GM18526 (cell line): ENCODE results near the gene PPARD.

Experiments
- POLR2A ChIP-seq: IDR thresholded peaks from 3 replicates; pipeline ENCODE4 v1.6.1; 2011; ENCODE audit not compliant: insufficient read length; ENCODE audit errors: extremely low read depth

PPARD gene

DNA sequence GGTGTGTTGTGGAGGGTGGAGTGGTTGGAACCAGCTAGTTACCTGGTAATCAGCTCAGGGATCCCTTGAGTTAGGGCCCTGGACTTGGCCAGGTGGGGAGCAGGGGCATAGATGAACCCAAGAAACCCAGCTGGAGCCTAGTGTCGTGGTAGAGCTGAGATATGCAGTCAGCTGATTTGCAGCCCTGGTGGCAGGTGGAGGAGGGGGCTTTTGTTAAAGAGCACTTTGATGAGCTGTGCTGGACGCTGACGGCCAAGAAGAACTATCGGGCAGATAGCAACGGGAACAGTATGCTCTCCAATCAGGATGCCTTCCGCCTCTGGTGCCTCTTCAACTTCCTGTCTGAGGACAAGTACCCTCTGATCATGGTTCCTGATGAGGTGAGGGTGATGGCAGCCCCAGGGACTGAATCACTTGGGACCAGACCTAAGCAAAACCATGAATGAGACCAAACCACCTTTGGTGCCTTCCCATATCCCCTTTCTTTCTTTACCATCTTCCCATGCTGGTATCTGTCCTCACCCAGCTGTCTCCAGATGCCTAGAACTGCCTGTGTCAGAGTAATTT is 32.0 kb upstream of the PPARD start:
- no peak for TF ChIP-seq POLR2A

- TF ChIP-seq POLR2A: no peak
These were observed 30.8 kb upstream of the PPARD start for GRCh38 chr6:35311390-35312075.

- no peak for TF ChIP-seq POLR2A
These were observed 30.1 kb upstream of the PPARD start for GRCh38 chr6:35312076-35312800.

- no peak for TF ChIP-seq POLR2A
These were observed 29.6 kb upstream of the PPARD start for GRCh38 chr6:35312807-35313206.

DNA sequence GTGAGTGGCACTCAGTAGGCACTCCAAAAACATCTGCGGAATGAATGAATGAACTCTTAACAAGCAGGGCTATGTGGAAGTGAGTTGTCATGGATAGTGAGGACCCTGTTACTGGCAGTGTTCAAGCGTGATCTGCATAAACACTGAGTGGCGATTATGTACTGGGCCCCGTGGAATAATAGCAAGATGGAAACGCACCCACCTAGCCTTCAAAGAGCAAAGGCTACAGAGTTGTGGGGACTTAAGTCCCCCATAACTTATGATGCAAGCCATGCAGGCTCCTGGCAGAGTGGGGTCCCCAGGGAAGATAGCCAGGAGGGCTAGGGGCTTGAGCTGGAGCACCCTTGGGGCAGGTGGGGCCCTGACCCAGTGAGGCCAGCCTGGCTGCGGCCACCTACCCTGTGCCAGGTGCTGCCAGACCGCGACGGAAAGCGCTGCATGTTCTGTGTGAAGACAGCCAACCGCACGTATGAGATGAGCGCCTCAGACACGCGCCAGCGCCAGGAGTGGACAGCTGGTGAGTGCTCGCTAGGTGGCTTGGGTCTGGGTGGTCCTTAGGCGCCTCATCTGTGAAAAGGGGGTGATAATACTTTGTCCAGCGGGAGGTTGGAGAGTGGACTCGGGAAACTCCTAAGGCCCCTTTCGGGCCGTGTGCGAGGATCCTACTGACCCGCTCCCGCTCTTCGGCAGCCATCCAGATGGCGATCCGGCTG is 24.7 kb upstream of the PPARD start:
- no peak for TF ChIP-seq POLR2A

GRCh38 chr6:35318196-35319171 is 23.9 kb upstream of the PPARD start:
- TF ChIP-seq POLR2A: no peak

DNA sequence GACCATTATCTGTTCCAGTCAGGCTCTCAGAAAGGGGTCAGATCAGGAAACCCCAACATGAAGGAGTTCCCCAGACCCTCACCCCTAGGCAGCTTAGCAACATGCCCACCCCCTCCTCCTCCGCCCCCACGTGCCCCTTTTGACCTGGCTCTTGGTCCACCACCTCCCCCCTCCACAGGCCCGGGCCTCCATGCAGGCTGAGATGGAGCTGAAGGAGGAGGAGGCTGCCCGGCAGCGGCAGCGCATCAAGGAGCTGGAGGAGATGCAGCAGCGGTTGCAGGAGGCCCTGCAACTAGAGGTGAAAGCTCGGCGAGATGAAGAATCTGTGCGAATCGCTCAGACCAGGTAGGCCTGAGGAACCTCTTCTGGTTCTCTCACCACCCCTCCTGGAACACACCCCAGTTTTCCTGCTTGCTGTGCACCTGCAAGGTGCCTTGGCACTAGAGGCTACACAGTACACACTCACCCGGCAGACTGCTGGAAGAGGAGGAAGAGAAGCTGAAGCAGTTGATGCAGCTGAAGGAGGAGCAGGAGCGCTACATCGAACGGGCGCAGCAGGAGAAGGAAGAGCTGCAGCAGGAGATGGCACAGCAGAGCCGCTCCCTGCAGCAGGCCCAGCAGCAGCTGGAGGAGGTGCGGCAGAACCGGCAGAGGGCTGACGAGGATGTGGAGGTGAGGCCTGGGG is 22.9 kb upstream of the PPARD start:
- no peak for TF ChIP-seq POLR2A

DNA sequence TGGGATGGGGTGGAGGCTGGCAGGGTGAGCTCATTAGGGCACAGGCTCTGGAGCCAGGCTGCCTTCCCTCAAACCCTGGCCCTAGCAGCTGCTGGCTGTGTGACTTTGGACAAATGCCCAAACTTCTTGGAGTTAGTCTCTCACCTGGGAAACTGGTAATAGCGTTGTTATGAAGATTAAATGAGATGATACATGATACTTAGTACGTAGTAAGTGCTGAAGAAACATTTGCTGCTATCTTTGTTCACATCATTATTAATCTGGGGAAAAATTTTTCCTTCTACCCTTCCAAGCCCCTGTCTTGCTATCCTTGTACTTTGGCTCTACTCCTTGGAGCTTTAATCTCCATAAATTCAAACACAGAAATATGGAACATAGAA is 22.3 kb upstream of the PPARD start:
- no peak for TF ChIP-seq POLR2A

DNA sequence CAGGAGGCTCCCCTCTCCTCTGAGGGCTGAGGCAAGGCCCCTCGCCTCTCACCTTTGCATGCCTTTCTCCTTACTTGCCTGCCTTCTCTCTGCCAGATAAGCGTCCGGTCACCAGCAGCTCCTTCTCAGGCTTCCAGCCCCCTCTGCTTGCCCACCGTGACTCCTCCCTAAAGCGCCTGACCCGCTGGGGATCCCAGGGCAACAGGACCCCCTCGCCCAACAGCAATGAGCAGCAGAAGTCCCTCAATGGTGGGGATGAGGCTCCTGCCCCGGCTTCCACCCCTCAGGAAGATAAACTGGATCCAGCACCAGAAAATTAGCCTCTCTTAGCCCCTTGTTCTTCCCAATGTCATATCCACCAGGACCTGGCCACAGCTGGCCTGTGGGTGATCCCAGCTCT is 21.3 kb upstream of the PPARD start:
- no peak for TF ChIP-seq POLR2A

DNA sequence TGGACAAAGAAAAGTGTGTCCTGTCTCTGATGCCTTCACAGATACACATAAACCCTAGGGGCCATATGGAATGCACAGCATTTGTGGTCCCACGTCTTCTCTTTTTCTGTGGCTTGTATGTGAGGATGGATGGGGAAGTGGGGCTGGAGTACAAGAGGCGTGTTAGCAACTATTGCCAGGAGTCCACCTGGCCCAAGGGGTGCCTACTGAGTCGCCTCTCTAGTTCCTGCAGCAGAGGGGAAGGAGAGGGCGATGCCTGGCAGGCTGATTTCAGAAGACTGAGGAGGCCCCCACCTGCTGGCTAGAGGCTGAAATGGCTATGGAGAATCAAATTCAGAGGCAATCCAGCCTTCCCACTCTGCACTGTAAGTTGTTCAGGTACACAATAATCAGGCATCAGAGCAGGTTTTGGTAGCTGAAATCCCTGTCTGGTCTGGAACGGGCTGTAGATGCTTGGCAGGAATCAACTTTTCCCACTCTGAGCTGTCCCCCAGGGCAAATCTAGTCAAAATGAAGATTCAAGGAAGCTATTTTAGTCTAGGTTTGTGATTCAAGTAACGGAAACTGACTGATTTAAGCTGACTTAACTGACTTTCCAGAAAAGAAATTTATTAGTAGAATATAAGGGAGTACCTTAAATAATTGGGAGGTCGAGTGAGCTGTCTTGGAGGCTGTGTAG is 14.9 kb upstream of the PPARD start:
- no peak for TF ChIP-seq POLR2A

- no peak for TF ChIP-seq POLR2A
These were observed 14.1 kb upstream of the PPARD start for GRCh38 chr6:35328108-35328723.

DNA sequence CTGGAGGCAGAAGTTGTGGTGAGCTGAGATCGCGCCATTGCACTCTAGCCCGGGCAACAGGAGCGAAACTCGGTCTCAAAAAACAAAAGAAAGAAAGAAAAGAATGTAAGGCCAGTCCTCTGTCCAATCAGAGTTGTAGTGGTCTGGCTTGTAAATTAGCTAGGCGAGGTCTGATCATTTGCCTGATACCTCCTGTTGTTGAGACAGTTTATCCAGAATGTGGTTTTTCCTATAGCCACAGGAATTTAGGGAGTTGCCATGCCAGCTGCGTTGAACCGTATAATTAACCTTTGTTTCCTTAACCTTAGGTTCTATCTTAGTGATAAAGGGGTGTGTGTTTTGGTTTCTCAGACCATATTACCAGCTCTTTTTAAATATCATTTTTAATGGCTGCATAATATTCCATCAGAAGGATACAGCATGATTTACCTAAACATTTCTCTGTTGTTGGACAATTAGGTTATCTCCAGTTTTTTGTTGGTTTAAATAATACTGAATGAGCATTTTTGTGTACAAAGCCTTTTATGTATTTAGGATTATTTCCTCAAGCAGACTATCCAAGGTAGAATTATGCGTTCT is 11.7 kb upstream of the PPARD start:
- TF ChIP-seq POLR2A: no peak

DNA sequence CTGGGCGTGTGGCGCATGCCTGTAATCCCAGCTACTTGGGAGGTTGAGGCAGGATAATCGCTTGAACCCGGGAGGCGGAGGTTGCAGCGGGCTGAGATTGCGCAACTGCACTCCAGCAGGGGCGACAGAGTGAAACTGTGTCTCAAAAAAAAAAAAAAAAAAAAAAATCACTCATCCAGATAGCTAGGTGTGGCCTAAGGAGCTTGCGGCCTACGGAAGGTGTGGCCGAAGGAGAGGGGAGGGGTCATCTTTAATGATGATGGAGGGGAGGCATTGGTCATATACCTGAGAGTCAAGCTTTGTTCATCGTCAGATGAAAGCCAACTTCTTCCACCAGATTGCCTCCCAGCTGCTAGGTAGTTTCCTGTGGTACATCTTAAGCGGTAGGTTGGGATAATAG is 801 bp upstream of the PPARD start:
- no peak for TF ChIP-seq POLR2A
